H1 (cell line): Measurements from ENCODE around the gene PLSCR1. TPM values are rescaled to one million over a fixed set of nuclear protein-coding genes. Genes with fewer than 3 reads are reported as not detected.

Experiments used
- CTCF ChIA-PET: fragments of 300-600 bp; sonication (Branson Sonifier 250); formaldehyde crosslinking; loops from one replicate; lab custom pipeline; 2021; ENCODE audit not compliant: partially characterized antibody; lab: Charles Lee
- POLR2A ChIA-PET: fragments of 300-600 bp; sonication (Branson Sonifier 250); formaldehyde crosslinking; loops from one replicate; lab custom pipeline; 2021; ENCODE audit warnings: inconsistent platforms; ENCODE audit not compliant: partially characterized antibody; lab: Charles Lee
- DNase-seq, 2 experiments: peaks; one replicate each; pipeline versions ENCODE4 v3.0.0 to v3.0.0-alpha.2; 2010 to 2022; ENCODE audit warnings: low spot score in 2 of 2, low read depth in 1 of 2, mixed read lengths in 1 of 2
- FAIRE-seq: peaks from 2 replicates; lab custom pipeline; 2011; peaks lifted over from hg19 to GRCh38; lab: Jason Lieb, UNC
- H2AFZ ChIP-seq: 2 replicates; pipeline ENCODE4 v1.8.1; 2012; ENCODE audit warnings: low read length, inconsistent platforms
- H2AK5ac ChIP-seq: 2 replicates; pipeline ENCODE4 v1.6.1; 2013; ENCODE audit warnings: low read depth, low read length
- H2BK120ac ChIP-seq: replicated peaks from 2 replicates; pipeline ENCODE3; 2013; ENCODE audit warnings: low read depth, low read length, inconsistent platforms
- H2BK12ac ChIP-seq: 2 replicates; pipeline ENCODE4 v1.6.1; 2013; ENCODE audit warnings: low read depth, low read length
- H2BK15ac ChIP-seq: 2 replicates; pipeline ENCODE4 v1.6.1; 2013; ENCODE audit warnings: low read length
- H2BK20ac ChIP-seq: 2 replicates; pipeline ENCODE4 v1.6.1; 2013; ENCODE audit warnings: low read length
- H2BK5ac ChIP-seq: 2 replicates; pipeline ENCODE4 v1.6.1; 2013; ENCODE audit warnings: low read depth, low read length
- H3K14ac ChIP-seq: 2 replicates; pipeline ENCODE4 v1.6.1; 2013; ENCODE audit warnings: inconsistent platforms; ENCODE audit not compliant: insufficient read length
- H3K18ac ChIP-seq: 2 replicates; pipeline ENCODE4 v1.6.1; 2013; ENCODE audit warnings: low read length; ENCODE audit errors: extremely low read depth
- H3K23ac ChIP-seq: 2 replicates; pipeline ENCODE4 v1.6.1; 2013; ENCODE audit warnings: inconsistent platforms; ENCODE audit not compliant: insufficient read length
- H3K23me2 ChIP-seq: 2 replicates; pipeline ENCODE4 v1.6.1; 2013; ENCODE audit warnings: low read depth, low read length
- H3K27ac ChIP-seq: 2 replicates; pipeline ENCODE4 v1.6.1; 2011; ENCODE audit warnings: low read depth, low read length, inconsistent platforms
- H3K27me3 ChIP-seq, 4 experiments: replicated peaks in 1 of 4; 1 replicate in 1 of 4; 2 replicates in 3 of 4; pipeline versions ENCODE4 v1.6.1 to v1.8.1; 2011 to 2013; ENCODE audit warnings: low read length in 3 of 4, mild to moderate bottlenecking in 3 of 4, inconsistent platforms in 2 of 4, mixed read lengths in 2 of 4, moderate library complexity in 1 of 4; ENCODE audit not compliant: control insufficient read depth in 3 of 4, insufficient read depth in 3 of 4; ENCODE audit errors: extremely low read depth in 1 of 4
- H3K36me3 ChIP-seq, 4 experiments: 2 replicates each; pipeline versions ENCODE4 v1.6.1 to v1.8.1; 2011 to 2013; ENCODE audit warnings: mild to moderate bottlenecking in 4 of 4, low read length in 3 of 4, moderate library complexity in 2 of 4, control low read depth in 1 of 4, inconsistent platforms in 1 of 4; ENCODE audit not compliant: insufficient read depth in 4 of 4, control insufficient read depth in 2 of 4
- H3K4ac ChIP-seq: replicated peaks from 2 replicates; pipeline ENCODE3; 2013; ENCODE audit warnings: low read length, low read depth, mixed read lengths, inconsistent platforms; ENCODE audit not compliant: insufficient read length
- H3K4me1 ChIP-seq, 4 experiments: replicated peaks in 1 of 4; 1 replicate in 1 of 4; 2 replicates in 3 of 4; pipeline versions ENCODE4 v1.6.1 to v1.8.1; 2011 to 2013; ENCODE audit warnings: low read length in 3 of 4, inconsistent platforms in 2 of 4, mixed read lengths in 1 of 4; ENCODE audit not compliant: insufficient read depth in 4 of 4, control insufficient read depth in 3 of 4
- H3K4me2 ChIP-seq, 2 experiments: 2 replicates each; pipeline versions ENCODE4 v1.6.1 to v1.8.1; 2011 to 2013; ENCODE audit warnings: low read depth in 2 of 2, low read length in 2 of 2, control low read depth in 1 of 2, inconsistent platforms in 1 of 2, mild to moderate bottlenecking in 1 of 2; ENCODE audit not compliant: insufficient read depth in 1 of 2
- H3K4me3 ChIP-seq, 4 experiments: fragments of 200-600, 300-600 bp in 1 of 4; sonication (generic), shearing (Covaris generic), sonication (Bioruptor Twin) in 1 of 4; 2 replicates each; pipeline versions ENCODE4 v1.5.1 to v1.8.1; 2011 to 2016; ENCODE audit warnings: low read length in 4 of 4, low read depth in 3 of 4, control low read depth in 2 of 4, inconsistent platforms in 2 of 4, mild to moderate bottlenecking in 2 of 4, mixed read lengths in 1 of 4, moderate library complexity in 1 of 4; ENCODE audit not compliant: insufficient read depth in 2 of 4; ENCODE audit errors: extremely low read depth in 1 of 4
- H3K56ac ChIP-seq: replicated peaks from 2 replicates; pipeline ENCODE3; 2013; ENCODE audit warnings: low read depth, mild to moderate bottlenecking, mixed read lengths, low read length, inconsistent platforms; ENCODE audit not compliant: insufficient read length
- H3K79me1 ChIP-seq: 2 replicates; pipeline ENCODE4 v1.6.1; 2013; ENCODE audit warnings: low read depth, low read length, control low read depth
- H3K79me2 ChIP-seq, 2 experiments: 2 replicates each; pipeline versions ENCODE4 v1.6.1 to v1.8.1; 2012 to 2013; ENCODE audit warnings: low read length in 2 of 2, mild to moderate bottlenecking in 2 of 2, inconsistent platforms in 1 of 2; ENCODE audit not compliant: insufficient read depth in 2 of 2, control insufficient read depth in 1 of 2
- H3K9ac ChIP-seq, 4 experiments: replicated peaks in 1 of 4; 1 replicate in 1 of 4; 2 replicates in 3 of 4; pipeline versions ENCODE4 v1.6.1 to v1.8.1; 2011 to 2013; ENCODE audit warnings: low read depth in 3 of 4, low read length in 3 of 4, control low read depth in 2 of 4, mild to moderate bottlenecking in 2 of 4, moderate library complexity in 2 of 4, inconsistent platforms in 1 of 4; ENCODE audit errors: extremely low read depth in 1 of 4
- H3K9me3 ChIP-seq, 2 experiments: 2 replicates each; pipeline versions ENCODE4 v1.6.1 to v1.8.1; 2012 to 2013; ENCODE audit warnings: mild to moderate bottlenecking in 2 of 2, moderate library complexity in 2 of 2, control low read depth in 1 of 2, inconsistent platforms in 1 of 2, low read depth in 1 of 2, low read length in 1 of 2, mixed read lengths in 1 of 2; ENCODE audit not compliant: insufficient read depth in 2 of 2
- H4K20me1 ChIP-seq, 2 experiments: replicated peaks in 1 of 2; 2 replicates each; pipeline versions ENCODE3 to v1.8.1; 2011 to 2013; ENCODE audit warnings: inconsistent platforms in 2 of 2, low read length in 2 of 2, mild to moderate bottlenecking in 1 of 2; ENCODE audit not compliant: insufficient read depth in 2 of 2, control insufficient read depth in 1 of 2
- H4K5ac ChIP-seq: 2 replicates; pipeline ENCODE4 v1.6.1; 2013; ENCODE audit warnings: low read length, low read depth, mixed read lengths, inconsistent platforms; ENCODE audit not compliant: insufficient read length
- H4K8ac ChIP-seq: 2 replicates; pipeline ENCODE4 v1.8.0; 2013; ENCODE audit warnings: mild to moderate bottlenecking, moderate library complexity, low read length, inconsistent platforms; ENCODE audit not compliant: insufficient read depth; ENCODE audit errors: extremely low read depth
- H4K91ac ChIP-seq: replicated peaks from 2 replicates; pipeline ENCODE3; 2013; ENCODE audit warnings: low read length, mixed read lengths, inconsistent platforms; ENCODE audit not compliant: insufficient read length
- BRCA1 ChIP-seq: IDR thresholded peaks from 2 replicates; pipeline ENCODE4 v1.6.1; 2012; ENCODE audit warnings: low read depth, low read length, improper control_type of control experiment
- CEBPB ChIP-seq: IDR thresholded peaks from 2 replicates; pipeline ENCODE4 v1.6.1; 2012; ENCODE audit warnings: low read depth, low read length
- CHD1 ChIP-seq: IDR thresholded peaks from 2 replicates; pipeline ENCODE4 v1.6.1; 2012; ENCODE audit warnings: low read depth, low read length, improper control_type of control experiment
- EZH2 ChIP-seq: fragments of 200-600 bp; sonication (generic); IDR thresholded peaks from 2 replicates; pipeline ENCODE4 v1.7.1; 2012; ENCODE audit warnings: low read depth, mild to moderate bottlenecking, moderate library complexity, low read length, inconsistent platforms; ENCODE audit not compliant: severe bottlenecking
- GABPA ChIP-seq: IDR thresholded peaks from 2 replicates; pipeline ENCODE4 v1.6.1; 2011; ENCODE audit warnings: mild to moderate bottlenecking, low read length, moderate library complexity, borderline replicate concordance; ENCODE audit not compliant: insufficient read depth
- KDM1A ChIP-seq: fragments of 200-600, 300-600 bp; sonication (generic); IDR thresholded peaks from 2 replicates; pipeline ENCODE4 v1.7.1; 2016; ENCODE audit warnings: mild to moderate bottlenecking, low read length, borderline replicate concordance
- NRF1 ChIP-seq: IDR thresholded peaks from 2 replicates; pipeline ENCODE4 v1.6.1; 2011; ENCODE audit warnings: mild to moderate bottlenecking, low read depth, low read length, improper control_type of control experiment
- PHF8 ChIP-seq: fragments of 200-600 bp; sonication (generic); conservative IDR thresholded peaks from 2 replicates; pipeline ENCODE4 v1.7.1; 2012; ENCODE audit warnings: low read depth, mild to moderate bottlenecking, inconsistent platforms, low read length, moderate library complexity
- SIX5 ChIP-seq: IDR thresholded peaks from 2 replicates; pipeline ENCODE4 v1.6.1; 2011; ENCODE audit warnings: mild to moderate bottlenecking, low read depth, low read length
- SP2 ChIP-seq: IDR thresholded peaks from 2 replicates; pipeline ENCODE4 v1.6.1; 2012; ENCODE audit warnings: mild to moderate bottlenecking, low read length, inconsistent platforms
- SRF ChIP-seq: IDR thresholded peaks from 2 replicates; pipeline ENCODE4 v1.6.1; 2011; ENCODE audit warnings: mild to moderate bottlenecking, low read depth, low read length, moderate library complexity
- WGBS, 2 experiments: shearing (Covaris generic) in 1 of 2; methylation state at CpG; one replicate each; pipeline versions ENCODE4 v1.1.6 to v1.1.7; 2013 to 2015; ENCODE audit warnings: low lambda C conversion rate in 2 of 2, mixed read lengths in 2 of 2, inconsistent platforms in 1 of 2, low coverage in 1 of 2, missing lambda C conversion rate in 1 of 2; ENCODE audit not compliant: insufficient replicate concordance in 2 of 2, insufficient coverage in 1 of 2, insufficient read length in 1 of 2; ENCODE audit errors: extremely low coverage in 1 of 2, missing lambda C conversion rate in 1 of 2; 5-methylcytosine and 5-hydroxymethylcytosine counted together
- polyA plus RNA-seq, 7 experiments: library from polyadenylated mRNA; depleted of rRNA in 3 of 7; stranded (reverse) in 5 of 7; unstranded in 2 of 7; fragments of >200 nt in 5 of 7; fragments of 200-250 nt in 2 of 7; gene quantifications; 1 replicate in 5 of 7; 2 replicates in 1 of 7; 4 replicates in 1 of 7; pipeline versions ENCODE4 v1.2.1 to v1.2.3, GENCODE V29; 2011 to 2013; ENCODE audit warnings: missing spikeins in 2 of 7, mixed read lengths in 2 of 7
- total RNA-seq: library from RNA; stranded (reverse); fragmentation: NEBNext Ultra II Directional; extraction: Animal tissue kit (Norgen Biotek cat#: 25700); gene quantifications from 2 replicates; pipeline ENCODE4 v1.2.1, GENCODE V29; 2021
- TF ChIP-seq, protein P1 (sequence below), 3 experiments: IDR thresholded peaks; 1 replicate in 2 of 3; 2 replicates in 1 of 3; pipeline versions ENCODE4 v1.5.1 to v1.6.1; 2011; ENCODE audit warnings: low read length in 3 of 3, mild to moderate bottlenecking in 3 of 3, inconsistent platforms in 2 of 3, low read depth in 1 of 3, moderate library complexity in 1 of 3; ENCODE audit not compliant: insufficient read depth in 1 of 3; ENCODE audit errors: control extremely low read depth in 1 of 3

PLSCR1 gene
- total and polyA plus RNA-seq, 2 of the 8 experiments (the other 6 are each of a cell fraction or from before 2014, with no cell fraction given): 32.2 to 48.5 TPM

DNA sequence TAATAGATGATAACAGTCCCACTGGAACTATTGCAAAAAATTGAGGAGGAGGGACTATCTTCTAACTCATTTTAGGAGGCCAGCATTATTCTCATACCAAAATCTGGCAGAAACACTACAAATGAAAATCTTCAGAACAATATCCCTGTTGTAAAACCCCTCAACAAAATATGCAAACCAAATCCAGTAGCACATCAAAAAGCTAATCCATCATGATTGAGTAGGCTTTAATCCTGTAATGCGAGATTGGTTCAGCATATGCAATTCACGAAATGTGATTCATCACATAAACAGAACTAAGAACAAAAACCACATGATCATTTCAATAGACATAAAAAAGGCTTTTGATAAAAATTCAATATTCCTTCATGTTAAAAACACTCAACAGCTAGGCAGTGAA is 51.2 kb downstream of the PLSCR1 start:
- H2BK15ac ChIP-seq: no peak overlapping the region
- no peak overlapping the region for H2BK12ac ChIP-seq
- H3K79me1 ChIP-seq: no peaks in the 10 kb centered on the region
- no peak overlapping the region for H2AK5ac ChIP-seq
- H4K5ac ChIP-seq: no peak overlapping the region
- H4K91ac ChIP-seq: no peak overlapping the region
- peaks cover 0 to 8% of the 10 kb centered on the region in 2 experiments; a peak in 1 of 4 replicates for H3K9me3 ChIP-seq
- no peaks in the 10 kb centered on the region for H3K4me1 ChIP-seq
- H3K14ac ChIP-seq: no peak overlapping the region
- no peak overlapping the region for H3K23ac ChIP-seq
- H3K79me2 ChIP-seq: no peaks in the 10 kb centered on the region
- no peak for FAIRE-seq
- no peak for DNase-seq
- 83% methylated on average over 2 of the region's 2 CpGs; no CpG with 5 or more reads in 1 of the 2 experiments for WGBS, 2 experiments
- ChIA-PET POLR2A (interaction anchor here (0.9 kb wide), 1 partner anchor 24 kb away, joined by 3 read pairs; the partner anchor contains the start of gene PLSCR2), CTCF (interaction anchor here (0.6 to 1.8 kb wide), 2 partner anchors 11 to 699 kb away, joined by 3 to 5 read pairs; no protein-coding TSS in a partner anchor)
- H2BK120ac ChIP-seq: no peak overlapping the region
- H3K23me2 ChIP-seq: no peaks in the 10 kb centered on the region
- no peaks in the 10 kb centered on the region for H4K20me1 ChIP-seq
- H3K27me3 ChIP-seq: no peaks in the 10 kb centered on the region
- no peak overlapping the region for H2BK5ac ChIP-seq
- no peak overlapping the region for H2AFZ ChIP-seq
- H3K4me2 ChIP-seq: no peak overlapping the region
- H3K18ac ChIP-seq: no peak overlapping the region
- H3K4me3 ChIP-seq: no peak overlapping the region
- H3K56ac ChIP-seq: no peak overlapping the region
- no peak overlapping the region for H3K4ac ChIP-seq
- no peak overlapping the region for H3K9ac ChIP-seq
- no peak overlapping the region for H3K27ac ChIP-seq
- no peak overlapping the region for H2BK20ac ChIP-seq
- H3K36me3 ChIP-seq: no peaks in the 10 kb centered on the region; a peak in 1 of 8 replicates
- H4K8ac ChIP-seq: no peak overlapping the region
- TF ChIP-seq KDM1A: no peak
- TF ChIP-seq NRF1: no peak
- TF ChIP-seq SP2: no peak
- no peak for TF ChIP-seq PHF8
- TF ChIP-seq, protein P1, sequence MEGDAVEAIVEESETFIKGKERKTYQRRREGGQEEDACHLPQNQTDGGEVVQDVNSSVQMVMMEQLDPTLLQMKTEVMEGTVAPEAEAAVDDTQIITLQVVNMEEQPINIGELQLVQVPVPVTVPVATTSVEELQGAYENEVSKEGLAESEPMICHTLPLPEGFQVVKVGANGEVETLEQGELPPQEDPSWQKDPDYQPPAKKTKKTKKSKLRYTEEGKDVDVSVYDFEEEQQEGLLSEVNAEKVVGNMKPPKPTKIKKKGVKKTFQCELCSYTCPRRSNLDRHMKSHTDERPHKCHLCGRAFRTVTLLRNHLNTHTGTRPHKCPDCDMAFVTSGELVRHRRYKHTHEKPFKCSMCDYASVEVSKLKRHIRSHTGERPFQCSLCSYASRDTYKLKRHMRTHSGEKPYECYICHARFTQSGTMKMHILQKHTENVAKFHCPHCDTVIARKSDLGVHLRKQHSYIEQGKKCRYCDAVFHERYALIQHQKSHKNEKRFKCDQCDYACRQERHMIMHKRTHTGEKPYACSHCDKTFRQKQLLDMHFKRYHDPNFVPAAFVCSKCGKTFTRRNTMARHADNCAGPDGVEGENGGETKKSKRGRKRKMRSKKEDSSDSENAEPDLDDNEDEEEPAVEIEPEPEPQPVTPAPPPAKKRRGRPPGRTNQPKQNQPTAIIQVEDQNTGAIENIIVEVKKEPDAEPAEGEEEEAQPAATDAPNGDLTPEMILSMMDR (IDR thresholded peaks at IDR 0.05; ENCODE audit: control extremely low read depth in 1 of 3, insufficient read depth in 1 of 3, low read depth in 1 of 3, low read length in 3 of 3): no peak
- TF ChIP-seq CHD1: no peak
- TF ChIP-seq GABPA: no peak
- no peak for TF ChIP-seq BRCA1
- TF ChIP-seq EZH2: no peak
- no peak for TF ChIP-seq SRF
- TF ChIP-seq SIX5: no peak
- TF ChIP-seq CEBPB: no peak
